GM23248 (cell line): Measurements from ENCODE around the gene ERICH6. TPM values are rescaled to one million over a fixed set of nuclear protein-coding genes. Genes with fewer than 3 reads are reported as not detected.

Source experiments
- DNase-seq: peaks from one replicate; pipeline ENCODE4 v3.0.0-alpha.2; 2015
- H2AFZ ChIP-seq: fragments of 200-600 bp; sonication (generic); 2 replicates; pipeline ENCODE4 v1.6.1; 2016; ENCODE audit warnings: antibody characterized with exemption
- H3F3A ChIP-seq: fragments of 200-600 bp; sonication (generic); 2 replicates; pipeline ENCODE4 v1.6.1; 2016; ENCODE audit warnings: mild to moderate bottlenecking, antibody characterized with exemption, mixed run types; ENCODE audit not compliant: insufficient read depth
- H3K27ac ChIP-seq: fragments of 200-600 bp; sonication (generic); 2 replicates; pipeline ENCODE4 v1.5.1; 2016; ENCODE audit warnings: mild to moderate bottlenecking
- H3K27me3 ChIP-seq: fragments of 200-600 bp; sonication (generic); replicated peaks from 2 replicates; pipeline ENCODE4 v1.6.1; 2016; ENCODE audit warnings: mild to moderate bottlenecking; ENCODE audit not compliant: insufficient read depth
- H3K36me3 ChIP-seq: fragments of 200-600 bp; sonication (generic); 2 replicates; pipeline ENCODE4 v1.6.1; 2016; ENCODE audit warnings: low read depth, mild to moderate bottlenecking
- H3K4me1 ChIP-seq: fragments of 200-600 bp; sonication (generic); 2 replicates; pipeline ENCODE4 v1.6.1; 2016; ENCODE audit warnings: mild to moderate bottlenecking; ENCODE audit not compliant: insufficient read depth
- H3K4me2 ChIP-seq: fragments of 200-600 bp; sonication (generic); one replicate; pipeline ENCODE4 v1.6.1; 2016; ENCODE audit warnings: mild to moderate bottlenecking; ENCODE audit not compliant: unreplicated experiment
- H3K4me3 ChIP-seq: fragments of 200-600 bp; sonication (generic); 2 replicates; pipeline ENCODE4 v1.5.1; 2016; ENCODE audit warnings: mild to moderate bottlenecking
- H3K79me2 ChIP-seq: fragments of 200-600 bp; sonication (generic); 2 replicates; pipeline ENCODE4 v1.6.1; 2016; ENCODE audit warnings: mild to moderate bottlenecking; ENCODE audit not compliant: insufficient read depth
- H3K9ac ChIP-seq: fragments of 200-600 bp; sonication (generic); 2 replicates; pipeline ENCODE4 v1.6.1; 2016; ENCODE audit warnings: mild to moderate bottlenecking
- H3K9me2 ChIP-seq: fragments of 200-600 bp; sonication (generic); 2 replicates; pipeline ENCODE4 v1.6.1; 2016; ENCODE audit warnings: mixed run types, mild to moderate bottlenecking, moderate library complexity; ENCODE audit not compliant: insufficient read depth
- H3K9me3 ChIP-seq: fragments of 200-600 bp; sonication (generic); one replicate; pipeline ENCODE4 v1.6.1; 2017; ENCODE audit warnings: low read depth
- H4K20me1 ChIP-seq: fragments of 200-600 bp; sonication (generic); 2 replicates; pipeline ENCODE4 v1.6.0; 2016; ENCODE audit not compliant: insufficient read depth
- EZH2 ChIP-seq: fragments of 200-600 bp; sonication (generic); IDR thresholded peaks from 2 replicates; pipeline ENCODE4 v1.6.1; 2018; ENCODE audit warnings: antibody characterized with exemption, mild to moderate bottlenecking; ENCODE audit not compliant: insufficient read depth, poor library complexity, severe bottlenecking
- EZH2phosphoT487 ChIP-seq: fragments of 200-600 bp; sonication (generic); IDR thresholded peaks from 2 replicates; pipeline ENCODE4 v1.6.1; 2018; ENCODE audit warnings: antibody characterized with exemption, moderate library complexity, mild to moderate bottlenecking, low read depth; ENCODE audit not compliant: insufficient read depth
- WGBS, 2 experiments: methylation state at CpG; one replicate each; pipeline ENCODE4 v1.1.6; 2015 to 2017; ENCODE audit warnings: low lambda C conversion rate in 2 of 2, low coverage in 1 of 2; ENCODE audit errors: missing lambda C conversion rate in 2 of 2; 5-methylcytosine and 5-hydroxymethylcytosine counted together
- in situ Hi-C: fragments of 300-500 bp; cut with MboI; formaldehyde crosslinking; loops from 2 replicates; pipeline ENCODE4 v1.15.0; 2020
- polyA plus RNA-seq: library from polyadenylated mRNA; unstranded; fragments of >200 nt; fragmentation: Nextera tagmentation; extraction: Ambion mirVana; gene quantifications from 2 replicates; pipeline ENCODE4 v1.2.1, GENCODE V29; 2016
- total RNA-seq: library from RNA; depleted of rRNA; stranded (reverse); fragments of >200 nt; shearing (Covaris generic); gene quantifications from 2 replicates; pipeline ENCODE4 v1.2.3, GENCODE V29; 2014

The ERICH6 gene
- total and polyA plus RNA-seq, 2 experiments from 2014 or later: 0.13 TPM; not detected in 1

DNA sequence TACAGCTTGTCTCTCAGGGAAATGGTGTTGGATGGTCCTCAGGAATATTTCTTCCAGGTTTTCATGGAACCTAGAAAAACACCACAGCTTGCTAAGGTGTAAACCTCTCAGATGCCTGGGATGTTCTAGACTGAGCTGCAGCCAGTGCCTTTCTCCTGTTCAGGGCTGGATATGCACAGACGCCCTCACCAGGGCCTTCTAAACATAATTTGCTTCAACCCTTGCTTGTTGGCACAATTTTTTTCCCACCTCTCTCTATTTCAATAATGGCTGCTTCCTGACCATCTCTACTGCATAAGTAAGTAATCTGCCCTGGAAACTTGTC lies 31.0 kb upstream of the ERICH6 start:
- H3K4me3 ChIP-seq: no peak overlapping the region
- no peak overlapping the region for H3K4me2 ChIP-seq
- TF ChIP-seq EZH2 (no peak), EZH2phosphoT487 (no peak)
- peaks cover 17% of the 10 kb centered on the region for H3F3A ChIP-seq
- no peak overlapping the region for H2AFZ ChIP-seq
- no peak overlapping the region for H3K27ac ChIP-seq
- WGBS, 2 experiments: 35 to 40% methylated on average over 1 of the region's 1 CpG
- no peaks in the 10 kb centered on the region for H3K27me3 ChIP-seq
- peaks cover 18% of the 10 kb centered on the region for H3K4me1 ChIP-seq
- in situ Hi-C loops: no loop called here
- no peak for DNase-seq
- no peaks in the 10 kb centered on the region for H4K20me1 ChIP-seq
- peaks cover 13% of the 10 kb centered on the region for H3K79me2 ChIP-seq
- no peak overlapping the region for H3K9ac ChIP-seq
- no peaks in the 10 kb centered on the region for H3K9me3 ChIP-seq
- no peaks in the 10 kb centered on the region for H3K9me2 ChIP-seq
- H3K36me3 ChIP-seq: 0 out of 2 replicates have a peak, but pooled peaks cover 4% of the 10 kb centered on the region

DNA sequence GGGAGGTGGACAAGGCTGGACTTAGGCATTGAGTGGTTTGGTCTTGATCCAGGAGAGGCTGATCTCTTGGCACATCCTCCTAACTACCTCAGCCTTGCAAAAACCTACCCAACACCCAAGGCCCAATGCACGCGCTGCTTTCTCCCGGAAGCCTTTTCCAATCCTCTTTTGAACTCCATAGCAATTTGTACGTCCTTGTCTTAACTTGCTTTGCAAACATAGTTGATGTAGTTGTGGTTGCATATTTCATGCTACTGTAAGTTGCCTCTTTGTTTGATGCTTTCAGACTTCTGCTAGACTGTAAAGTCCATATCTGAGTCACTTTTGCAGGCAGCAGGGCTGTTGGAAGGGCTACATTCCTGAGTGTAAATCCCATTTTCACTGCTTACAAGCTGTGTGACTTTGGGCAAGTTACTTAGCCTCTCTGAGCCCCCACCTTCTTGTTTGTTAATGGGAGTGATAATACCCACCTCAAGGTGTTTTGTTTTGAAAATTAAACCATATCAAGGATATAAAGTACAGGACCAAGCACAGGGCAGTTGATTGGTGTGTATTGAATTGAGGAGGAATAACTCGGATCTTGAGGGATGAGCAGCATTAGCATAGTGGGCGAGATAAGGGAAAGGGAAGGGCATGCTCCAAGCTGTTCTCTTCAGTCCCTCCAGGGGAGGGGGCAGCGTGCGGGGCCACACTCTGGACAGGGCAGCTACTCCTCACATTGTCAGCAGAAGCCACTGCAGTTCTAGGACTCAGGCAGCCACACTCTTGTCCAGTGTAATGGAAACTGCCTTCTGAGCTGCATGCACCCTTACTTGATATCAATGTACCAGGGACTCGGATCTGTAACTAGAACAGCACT lies 30.4 kb upstream of the ERICH6 start:
- DNase-seq: no peak
- H4K20me1 ChIP-seq: no peaks in the 10 kb centered on the region
- H3K27me3 ChIP-seq: no peaks in the 10 kb centered on the region
- no peak overlapping the region for H3K4me2 ChIP-seq
- H3K79me2 ChIP-seq: peaks cover 7% of the 10 kb centered on the region; the same call in 1 of the 2 replicates
- 90 to 91% methylated on average over 9 of the region's 9 CpGs for WGBS, 2 experiments
- H3K4me1 ChIP-seq: peaks cover 18% of the 10 kb centered on the region
- no peaks in the 10 kb centered on the region for H3K36me3 ChIP-seq
- H3K4me3 ChIP-seq: no peak overlapping the region
- peaks cover 12% of the 10 kb centered on the region for H3F3A ChIP-seq
- in situ Hi-C loops: no loop called here
- H2AFZ ChIP-seq: no peak overlapping the region
- no peaks in the 10 kb centered on the region for H3K9me2 ChIP-seq
- no peak overlapping the region for H3K27ac ChIP-seq
- no peaks in the 10 kb centered on the region for H3K9me3 ChIP-seq
- no peak overlapping the region for H3K9ac ChIP-seq
- TF ChIP-seq EZH2 (no peak), EZH2phosphoT487 (no peak)

DNA sequence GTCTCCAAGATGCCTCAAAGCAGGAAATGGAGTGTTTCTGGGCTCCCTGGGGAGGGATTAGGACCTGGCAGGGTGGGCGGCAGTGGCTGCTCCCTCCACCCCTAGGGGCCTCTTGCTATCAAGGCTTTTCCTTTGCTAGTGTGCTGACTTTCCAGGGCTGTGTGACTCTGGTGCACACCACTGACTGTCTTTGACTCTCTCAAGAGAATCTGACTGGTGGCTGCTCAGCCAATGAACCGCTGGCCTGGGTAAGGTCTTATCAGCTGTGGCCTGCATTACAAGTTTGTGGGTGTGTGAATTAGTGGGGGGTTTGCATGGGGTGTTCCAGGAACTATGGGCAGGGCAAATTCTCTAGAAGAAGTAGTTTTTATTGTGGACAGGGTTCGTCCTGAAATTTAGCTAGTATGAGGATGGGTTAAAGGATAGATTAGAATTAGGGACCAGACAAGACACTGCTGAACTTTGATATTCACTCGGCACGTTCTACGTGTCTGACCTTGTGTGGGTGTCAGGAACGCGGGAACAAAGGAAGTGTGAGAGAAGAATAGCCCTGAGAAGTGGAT lies 29.7 kb upstream of the ERICH6 start:
- no peak overlapping the region for H3K27ac ChIP-seq
- no peaks in the 10 kb centered on the region for H4K20me1 ChIP-seq
- no peak overlapping the region for H3K4me2 ChIP-seq
- no peaks in the 10 kb centered on the region for H3K9me3 ChIP-seq
- 86 to 90% methylated on average over 8 of the region's 8 CpGs for WGBS, 2 experiments
- H3K4me3 ChIP-seq: no peak overlapping the region
- no peak overlapping the region for H3K9ac ChIP-seq
- H3F3A ChIP-seq: peaks cover 10% of the 10 kb centered on the region
- H2AFZ ChIP-seq: no peak overlapping the region
- H3K36me3 ChIP-seq: no peaks in the 10 kb centered on the region
- in situ Hi-C loops: no loop called here
- H3K27me3 ChIP-seq: no peaks in the 10 kb centered on the region
- H3K79me2 ChIP-seq: 0 out of 2 replicates have a peak, but pooled peaks cover 4% of the 10 kb centered on the region
- peaks cover 15% of the 10 kb centered on the region for H3K4me1 ChIP-seq
- DNase-seq: no peak
- H3K9me2 ChIP-seq: no peaks in the 10 kb centered on the region
- TF ChIP-seq EZH2: no peak
- TF ChIP-seq EZH2phosphoT487: no peak

DNA sequence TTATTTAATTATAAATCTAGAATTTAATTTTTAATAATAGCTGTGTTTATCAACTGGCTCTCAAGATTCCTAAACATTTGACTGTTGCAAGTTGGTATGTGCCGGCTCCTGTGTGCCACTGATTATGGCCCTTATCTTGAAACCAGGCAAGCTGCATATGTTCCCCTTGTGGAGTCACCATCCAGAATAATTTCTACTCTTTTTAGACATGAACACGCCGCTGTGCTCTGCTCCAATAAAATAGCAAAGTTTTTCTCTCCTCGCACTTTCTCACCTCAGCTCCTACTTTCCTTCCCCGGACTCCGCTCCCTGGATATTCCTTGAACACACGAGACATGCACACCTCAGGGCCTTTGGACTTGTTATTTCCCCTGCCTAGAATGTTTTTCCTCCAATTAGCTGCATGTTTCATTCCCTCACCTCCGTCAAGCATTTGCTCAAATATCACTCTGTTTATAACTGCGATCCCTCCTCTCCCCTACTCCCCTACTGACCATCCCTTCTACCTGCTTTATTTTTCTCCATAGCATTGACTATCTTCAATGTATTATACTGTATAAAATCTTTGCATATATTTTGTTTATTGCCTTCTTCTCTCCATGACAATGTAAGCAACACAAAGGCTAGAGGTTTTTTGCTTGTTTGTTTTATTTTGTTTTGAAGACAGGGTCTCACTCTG lies 26.1 kb upstream of the ERICH6 start:
- in situ Hi-C loops: loop anchor here (10.0 kb wide), 1 partner anchor 115 kb away; no protein-coding TSS in a partner anchor

More for the DNA sequence above, 26.1 kb upstream of the ERICH6 start:
- Histone ChIP-seq H3K9me2 (no peaks in the 10 kb centered on the region), H3K79me2 (no peaks in the 10 kb centered on the region), H2AFZ (no peak overlapping the region), H3K36me3 (no peaks in the 10 kb centered on the region), H3K27ac (no peak overlapping the region), H3K27me3 (no peaks in the 10 kb centered on the region), H3F3A (no peaks in the 10 kb centered on the region), H3K4me1 (0 out of 2 replicates have a peak, but pooled peaks cover 4% of the 10 kb centered on the region), H3K4me3 (no peak overlapping the region), H3K4me2 (no peak overlapping the region), H3K9me3 (no peaks in the 10 kb centered on the region), H4K20me1 (no peaks in the 10 kb centered on the region), H3K9ac (no peak overlapping the region)
- 89 to 90% methylated on average over 9 of the region's 9 CpGs for WGBS, 2 experiments
- TF ChIP-seq EZH2 (no peak), EZH2phosphoT487 (no peak)
- no peak for DNase-seq
